Tibial nerve (tissue), 4 donors: ENCODE measurements around the gene PARP8.

Experiments
- CTCF ChIP-seq, 5 experiments: fragments of 200-600 bp in 3 of 5; fragments of 450-650 bp in 2 of 5; sonication (generic) in 3 of 5; IDR thresholded peaks; one replicate each; pipeline ENCODE4 v1.5.1; 2016 to 2019; ENCODE audit warnings: antibody characterized with exemption in 5 of 5, mild to moderate bottlenecking in 3 of 5, moderate library complexity in 2 of 5
- EP300 ChIP-seq, 2 donors: sonication (generic); formaldehyde crosslinking; IDR thresholded peaks; one replicate each; pipeline ENCODE4 v1.6.1; 2017; ENCODE audit warnings: antibody characterized with exemption in 2 of 2, mild to moderate bottlenecking in 1 of 2
- POLR2A ChIP-seq, 2 donors: fragments of 450-650 bp; IDR thresholded peaks; one replicate each; pipeline ENCODE4 v1.6.1; 2017; ENCODE audit warnings: antibody characterized with exemption in 2 of 2, mild to moderate bottlenecking in 2 of 2, moderate library complexity in 2 of 2

DNA sequence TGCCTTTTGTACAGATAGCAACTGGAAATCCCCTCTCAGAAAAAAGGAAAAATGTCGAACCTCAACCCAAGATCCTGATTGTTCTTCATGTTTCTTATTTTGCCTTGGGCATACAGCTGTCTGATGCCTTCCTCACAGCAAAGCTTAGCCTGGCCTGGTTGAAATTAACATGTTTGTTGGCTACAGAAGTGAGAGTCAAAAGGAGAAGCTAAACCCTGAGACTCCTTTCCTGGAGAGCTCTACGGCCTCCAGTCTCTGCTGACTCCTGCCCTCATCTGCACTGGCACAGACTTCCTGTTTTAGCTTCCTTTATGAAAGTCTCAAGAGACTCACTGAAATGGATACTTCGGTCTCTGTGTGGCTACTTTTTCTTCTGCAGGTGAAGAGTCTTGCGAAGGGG, 186.7 kb downstream of the PARP8 start:
- no peak for TF ChIP-seq CTCF (IDR thresholded peaks at IDR 0.05)
- no peak for TF ChIP-seq POLR2A (IDR thresholded peaks at IDR 0.05)
- TF ChIP-seq EP300 (IDR thresholded peaks at IDR 0.05) = peak in 1 of 2 donors; percentile 49
